Upper lobe of left lung (tissue), 4 donors: ENCODE measurements around the gene CCDC142.

Source experiments
- CTCF ChIP-seq, 6 experiments: fragments of 450-650 bp in 4 of 6; fragments of 200-600 bp in 2 of 6; sonication (generic) in 2 of 6; IDR thresholded peaks; one replicate each; pipeline ENCODE4 v1.5.1; 2016 to 2019; ENCODE audit warnings: antibody characterized with exemption in 6 of 6
- POLR2A ChIP-seq, 4 donors: fragments of 450-650 bp; IDR thresholded peaks; one replicate each; pipeline ENCODE4 v1.5.1; 2016 to 2017; ENCODE audit warnings: antibody characterized with exemption in 4 of 4, mild to moderate bottlenecking in 2 of 4

- TF ChIP-seq CTCF (IDR thresholded peaks at IDR 0.05) (no peak), POLR2A (IDR thresholded peaks at IDR 0.05) (no peak)
These were observed 14.4 kb upstream of the CCDC142 start for GRCh38 chr2:74496997-74497776.
